ENCODE measurements around the gene LRCH1.

- TF ChIP-seq POLR2A (IDR thresholded peaks at IDR 0.05) = no peak
- TF ChIP-seq, protein P1, sequence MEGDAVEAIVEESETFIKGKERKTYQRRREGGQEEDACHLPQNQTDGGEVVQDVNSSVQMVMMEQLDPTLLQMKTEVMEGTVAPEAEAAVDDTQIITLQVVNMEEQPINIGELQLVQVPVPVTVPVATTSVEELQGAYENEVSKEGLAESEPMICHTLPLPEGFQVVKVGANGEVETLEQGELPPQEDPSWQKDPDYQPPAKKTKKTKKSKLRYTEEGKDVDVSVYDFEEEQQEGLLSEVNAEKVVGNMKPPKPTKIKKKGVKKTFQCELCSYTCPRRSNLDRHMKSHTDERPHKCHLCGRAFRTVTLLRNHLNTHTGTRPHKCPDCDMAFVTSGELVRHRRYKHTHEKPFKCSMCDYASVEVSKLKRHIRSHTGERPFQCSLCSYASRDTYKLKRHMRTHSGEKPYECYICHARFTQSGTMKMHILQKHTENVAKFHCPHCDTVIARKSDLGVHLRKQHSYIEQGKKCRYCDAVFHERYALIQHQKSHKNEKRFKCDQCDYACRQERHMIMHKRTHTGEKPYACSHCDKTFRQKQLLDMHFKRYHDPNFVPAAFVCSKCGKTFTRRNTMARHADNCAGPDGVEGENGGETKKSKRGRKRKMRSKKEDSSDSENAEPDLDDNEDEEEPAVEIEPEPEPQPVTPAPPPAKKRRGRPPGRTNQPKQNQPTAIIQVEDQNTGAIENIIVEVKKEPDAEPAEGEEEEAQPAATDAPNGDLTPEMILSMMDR (IDR thresholded peaks at IDR 0.05) = no peak
These were observed 54.0 kb downstream of the LRCH1 start for GRCh38 chr13:46606970-46607369.
